Activated T-cell treated with anti-CD3 and anti-CD28 coated beads for 24 hours (primary cell): ENCODE measurements around the gene TP53BP2.
"Not testable (repeated sequence)": the region's sequence is repeated elsewhere in the genome, so short reads cannot be mapped to it uniquely, and the experiment has no call there.

ENCODE experiments used
- DNase-seq: peaks from one replicate; pipeline ENCODE4 v3.0.0-alpha.2; 2020; ENCODE audit warnings: low read depth

The TP53BP2 gene

GRCh38 chr1:223831755-223832636 lies 13.8 kb downstream of the TP53BP2 start:
- DNase-seq: no peak

GRCh38 chr1:223829678-223830077 lies 16.1 kb downstream of the TP53BP2 start:
- DNase-seq: no peak

DNA sequence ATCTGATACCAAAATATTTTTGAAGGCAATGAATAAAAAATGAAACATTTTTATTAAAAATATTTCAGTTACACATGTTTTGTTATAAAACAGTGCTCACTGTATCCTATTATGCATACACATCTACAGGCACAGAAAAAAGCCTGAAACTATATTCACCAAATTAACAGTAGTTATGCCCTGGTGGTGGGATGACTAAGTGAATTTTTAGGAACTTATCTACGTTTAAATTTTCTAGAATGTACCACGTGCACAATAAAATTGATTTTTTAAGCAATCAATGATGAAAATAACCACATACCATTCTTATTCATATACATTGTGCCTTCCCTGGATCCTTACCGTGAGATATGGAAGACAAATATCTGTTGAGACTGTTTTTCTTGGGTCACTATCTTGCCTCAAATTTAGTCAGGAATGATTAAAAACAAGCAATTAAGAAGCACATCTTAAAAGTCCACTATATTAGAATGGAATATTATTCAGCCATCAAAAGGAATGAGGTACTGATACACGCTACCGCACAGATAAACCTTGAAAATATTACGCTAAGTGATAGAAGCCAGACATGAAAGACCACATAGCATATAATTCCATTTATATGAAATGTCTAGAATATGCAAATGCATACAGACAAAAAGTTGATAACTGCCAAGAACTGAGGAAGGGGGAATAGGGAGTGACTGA lies 17.4 kb downstream of the TP53BP2 start:
- DNase-seq: no peak

GRCh38 chr1:223827193-223827663 lies 18.5 kb downstream of the TP53BP2 start:
- DNase-seq: no peak

GRCh38 chr1:223825767-223826748 lies 19.7 kb downstream of the TP53BP2 start:
- DNase-seq: no peak

DNA sequence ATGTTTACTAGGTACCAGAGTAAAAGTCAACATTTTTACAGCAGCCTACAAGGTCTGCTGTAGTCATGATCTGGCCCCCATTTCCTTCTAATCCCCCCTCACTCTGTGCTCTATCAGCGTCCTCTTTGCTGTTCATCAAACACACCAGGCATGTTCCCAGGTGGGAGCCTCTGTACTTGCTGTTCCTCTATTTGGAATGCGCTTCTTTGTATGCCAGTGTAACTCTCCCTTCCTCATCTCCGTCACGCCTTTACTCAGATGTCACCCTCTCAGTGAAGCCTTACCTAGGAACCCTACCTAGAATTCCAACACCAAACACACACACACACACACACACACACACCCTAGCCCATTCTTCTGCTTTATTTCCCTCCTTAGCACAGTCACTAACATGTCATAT lies 21.0 kb downstream of the TP53BP2 start:
- no peak for DNase-seq

GRCh38 chr1:223824287-223824686 lies 21.5 kb downstream of the TP53BP2 start:
- no peak for DNase-seq

DNA sequence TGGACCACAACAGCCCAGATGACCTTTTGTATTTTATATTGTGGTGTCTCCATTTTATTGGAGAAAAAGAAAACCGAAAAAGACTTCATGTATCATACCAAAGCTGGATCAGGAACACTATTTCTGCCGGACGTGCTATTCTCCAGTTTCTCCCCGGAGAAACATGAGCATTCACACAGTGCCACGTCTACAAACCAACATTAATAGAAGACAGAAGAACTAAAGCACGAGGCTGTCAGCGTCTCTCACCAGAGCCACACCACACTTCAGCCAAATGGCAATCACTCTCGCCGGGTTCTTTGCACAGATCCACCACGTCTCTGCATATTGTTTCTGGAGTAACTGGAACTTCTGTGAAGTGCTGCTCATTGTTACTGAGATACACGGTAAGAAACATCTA lies 24.8 kb downstream of the TP53BP2 start:
- DNase-seq: no peak

- no peak for DNase-seq
These were observed 25.3 kb downstream of the TP53BP2 start for GRCh38 chr1:223820515-223820858.

GRCh38 chr1:223819730-223820514 lies 25.8 kb downstream of the TP53BP2 start:
- DNase-seq: no peak

DNA sequence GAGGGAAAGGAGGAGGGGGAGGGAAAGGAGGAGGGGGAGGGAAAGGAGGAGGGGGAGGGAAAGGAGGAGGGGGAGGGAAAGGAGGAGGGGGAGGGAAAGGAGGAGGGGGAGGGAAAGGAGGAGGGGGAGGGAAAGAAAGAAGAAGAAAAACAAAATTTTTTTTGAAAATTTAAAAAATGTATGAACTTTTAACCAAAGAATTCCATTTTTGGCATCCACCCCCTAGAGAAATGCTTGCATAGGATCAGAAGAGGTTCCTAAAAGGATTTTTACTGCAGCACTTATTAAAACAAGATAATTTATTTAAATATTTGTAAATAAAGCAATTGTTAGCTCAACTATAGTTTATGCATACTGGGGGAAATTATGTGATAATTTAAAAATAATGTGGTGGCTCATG lies 28.5 kb downstream of the TP53BP2 start:
- not testable (repeated sequence) for DNase-seq

DNA sequence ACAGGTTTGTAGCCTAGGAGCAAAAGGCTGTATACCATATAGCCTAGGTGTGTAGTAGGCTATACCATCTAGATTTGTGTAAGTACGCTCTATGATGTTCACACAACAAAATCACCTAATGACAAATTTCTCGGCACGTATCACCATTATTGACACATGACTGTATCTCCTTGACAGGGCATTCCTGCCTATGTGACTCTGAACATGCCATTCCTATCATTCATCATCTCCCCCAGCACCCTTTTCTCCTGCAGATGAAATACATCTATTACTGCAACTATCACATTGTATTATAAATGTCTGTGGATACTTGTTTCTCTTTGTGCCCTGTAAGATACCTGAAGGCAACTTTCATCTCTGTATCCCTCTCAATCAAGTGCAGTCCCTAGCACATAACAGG lies 29.9 kb downstream of the TP53BP2 start:
- no peak for DNase-seq

DNA sequence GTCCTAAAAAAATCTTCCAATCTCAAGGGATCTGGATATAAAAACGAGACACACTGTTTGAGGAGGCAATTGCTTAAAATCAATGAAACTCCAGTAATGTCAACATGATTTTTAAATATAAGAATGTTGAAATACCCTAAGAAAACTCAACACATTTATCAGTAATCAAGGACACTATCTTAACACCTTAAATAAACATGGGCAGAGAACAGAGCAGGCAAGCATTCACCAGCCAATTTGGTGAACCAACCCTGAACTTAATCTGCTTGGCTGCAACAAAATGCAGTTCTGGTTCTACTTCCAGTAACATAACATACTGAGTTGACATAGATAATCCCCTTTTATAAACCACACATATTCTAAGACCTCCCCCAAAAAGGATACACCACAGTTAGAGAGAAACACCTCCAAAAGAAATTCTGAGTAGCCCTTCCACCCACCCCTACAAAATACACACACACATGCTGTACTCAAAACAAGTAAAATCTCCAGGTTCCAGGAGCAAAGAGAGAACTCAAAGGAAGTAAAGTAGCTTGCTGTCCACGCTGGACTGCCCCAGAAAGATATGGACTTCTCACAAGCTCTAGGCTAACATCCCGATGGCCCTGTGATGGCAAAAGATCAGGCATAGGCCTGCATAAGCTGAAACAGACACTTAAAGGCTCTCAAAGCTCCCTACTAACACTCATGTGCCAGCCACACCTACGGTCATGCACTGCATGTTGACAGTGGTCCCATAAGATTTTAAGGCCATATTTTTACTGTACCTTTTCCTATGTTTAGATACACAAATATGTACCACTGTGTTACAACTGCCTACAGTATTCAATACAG lies 30.5 kb downstream of the TP53BP2 start:
- DNase-seq: no peak

DNA sequence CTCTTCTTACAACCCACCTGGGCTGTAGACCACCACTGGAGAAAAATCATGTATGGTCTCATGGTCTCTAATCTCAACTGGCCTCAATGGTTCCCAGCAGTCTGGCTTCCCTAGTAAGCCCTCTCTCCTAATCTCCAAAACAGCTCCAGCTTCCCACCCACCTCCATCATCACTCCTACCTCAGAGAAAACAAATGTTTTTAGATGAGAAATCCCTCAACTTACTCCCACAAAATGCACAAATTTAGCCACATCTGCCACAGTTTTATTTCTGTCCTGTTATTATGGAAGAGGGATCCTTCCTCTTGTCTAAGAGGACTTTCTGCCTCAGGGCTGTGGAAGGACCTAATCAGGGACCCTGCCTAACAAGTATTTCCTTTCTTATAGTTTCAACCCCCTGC lies 32.1 kb downstream of the TP53BP2 start:
- no peak for DNase-seq

DNA sequence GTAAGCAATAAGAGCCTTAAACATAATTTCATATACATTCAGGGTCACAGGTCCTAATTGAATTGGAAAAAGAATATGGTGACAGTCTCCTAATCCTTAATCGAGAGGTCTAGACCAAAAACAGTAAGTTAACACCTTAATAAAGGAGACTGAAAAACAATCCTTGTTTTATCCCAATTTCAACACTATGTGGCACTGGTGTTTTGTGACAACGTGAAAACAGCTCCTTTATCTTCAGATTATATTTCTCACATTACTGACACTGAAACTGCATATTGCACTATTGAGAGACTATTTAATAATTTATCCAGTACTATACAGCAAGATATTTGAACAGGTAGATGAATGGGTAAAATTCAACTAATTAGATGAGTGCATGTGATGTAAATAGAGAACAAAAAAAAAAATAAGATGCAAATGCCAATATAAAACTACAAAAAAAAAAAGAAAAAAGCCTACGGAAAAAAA lies 34.1 kb downstream of the TP53BP2 start:
- no peak for DNase-seq

GRCh38 chr1:223810586-223810985 lies 35.2 kb downstream of the TP53BP2 start:
- DNase-seq: no peak

- DNase-seq: not testable (repeated sequence)
These were observed 35.8 kb downstream of the TP53BP2 start for GRCh38 chr1:223809905-223810304.

- DNase-seq: no peak
These were observed 42.5 kb downstream of the TP53BP2 start for GRCh38 chr1:223803211-223803610.

DNA sequence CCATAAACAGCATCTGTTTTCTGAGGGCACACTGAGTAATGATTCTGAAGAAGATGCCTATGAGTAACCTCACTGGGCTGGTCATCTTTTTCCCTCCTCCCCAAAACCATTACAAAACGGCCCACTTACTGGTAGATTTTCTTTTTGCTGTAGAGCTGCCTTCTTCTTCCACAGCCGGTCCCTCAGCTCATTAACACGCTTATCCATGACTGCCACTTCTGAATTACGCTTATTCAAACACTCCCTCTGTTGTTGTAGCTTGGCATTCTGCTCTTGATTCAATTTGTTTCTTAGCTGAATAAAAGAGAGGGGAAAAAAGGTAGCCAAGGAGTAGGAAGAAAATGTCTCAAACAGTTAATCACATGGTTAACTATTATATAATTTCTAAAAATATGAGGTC lies 43.1 kb downstream of the TP53BP2 start:
- no peak for DNase-seq

- DNase-seq: no peak
These were observed 43.7 kb downstream of the TP53BP2 start for GRCh38 chr1:223802032-223802431.
